A172 (cell line): Measurements from ENCODE around the gene TCF12. TPM values are rescaled to one million over a fixed set of nuclear protein-coding genes. Genes with fewer than 3 reads are reported as not detected.

Source experiments
- DNase-seq: peaks from one replicate; pipeline ENCODE4 v3.0.0-alpha.2; 2015; ENCODE audit warnings: low spot score
- total RNA-seq: library from RNA; depleted of rRNA; stranded (reverse); fragments of >200 nt; shearing (Covaris generic); gene quantifications from 2 replicates; pipeline ENCODE4 v1.2.3, GENCODE V29; 2014

TCF12 gene
- total RNA-seq, 1 experiment from 2014 or later: 133 TPM

GRCh38 chr15:57251941-57252340 is 333.5 kb downstream of the TCF12 start:
- peak; percentile 8 for DNase-seq

GRCh38 chr15:57253082-57253481 is 334.6 kb downstream of the TCF12 start:
- DNase-seq: no peak

DNA sequence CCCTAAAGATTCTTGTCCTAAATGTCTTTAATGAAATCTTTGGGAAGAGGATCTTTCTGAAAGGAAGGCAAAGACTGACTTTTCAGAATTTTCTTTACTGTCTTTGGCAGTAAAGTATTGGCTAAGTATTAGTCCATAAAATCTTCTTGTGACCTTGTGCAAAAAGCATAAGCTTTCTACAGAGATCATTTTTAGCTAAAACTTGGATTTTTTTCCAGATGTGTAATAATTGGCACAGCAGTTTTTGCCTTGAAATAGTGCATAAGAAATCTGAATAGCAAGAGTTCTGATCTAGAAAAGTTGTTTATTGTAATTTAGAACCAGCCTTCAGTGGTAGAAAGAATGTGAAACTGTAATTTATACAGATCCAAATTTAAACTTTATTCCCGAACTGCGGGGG is 335.1 kb downstream of the TCF12 start:
- DNase-seq: no peak

- DNase-seq: no peak
These were observed 337.4 kb downstream of the TCF12 start for GRCh38 chr15:57255751-57256341.

DNA sequence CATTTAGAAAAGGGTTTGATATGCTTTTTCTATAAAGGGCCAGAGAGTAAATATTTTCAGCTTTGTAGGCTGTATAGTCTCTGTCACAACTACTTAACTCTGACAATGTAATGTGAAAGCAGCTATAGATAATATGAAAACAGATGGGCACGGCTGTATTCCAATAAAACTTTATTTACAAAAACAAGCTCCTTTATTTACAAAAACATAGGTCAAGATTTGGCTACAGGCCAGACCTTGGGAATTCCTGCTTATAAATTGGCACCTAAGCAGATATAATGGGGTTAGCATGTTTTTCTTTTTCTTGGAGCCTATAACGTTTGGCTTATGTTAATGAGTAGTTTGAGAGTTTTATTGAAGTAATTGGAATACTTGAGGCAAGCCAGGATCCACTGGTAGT is 338.5 kb downstream of the TCF12 start:
- DNase-seq: no peak

GRCh38 chr15:57259568-57260040 is 341.2 kb downstream of the TCF12 start:
- no peak for DNase-seq

DNA sequence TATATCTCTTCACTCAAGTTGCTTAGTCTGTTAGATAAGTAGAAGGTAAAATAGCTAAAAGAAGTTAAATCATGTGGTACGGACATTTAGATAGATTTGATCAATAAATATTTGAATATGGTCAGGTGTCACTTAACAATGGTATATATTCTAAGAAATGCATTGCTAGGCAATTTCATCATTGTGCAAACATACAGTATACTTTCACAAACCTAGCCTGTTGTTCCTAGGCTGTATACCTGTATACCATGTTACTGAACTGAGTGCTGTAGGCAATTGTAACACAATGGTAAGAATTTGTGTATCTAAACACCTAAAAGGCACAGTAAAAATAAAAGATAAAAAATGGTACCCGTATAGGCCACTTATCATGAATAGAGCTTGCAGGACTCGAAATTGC is 345.1 kb downstream of the TCF12 start:
- DNase-seq: no peak

- DNase-seq: no peak
These were observed 354.4 kb downstream of the TCF12 start for GRCh38 chr15:57272771-57273357.

GRCh38 chr15:57273402-57273801 is 355.0 kb downstream of the TCF12 start:
- DNase-seq: no peak

GRCh38 chr15:57278439-57278838 is 360.0 kb downstream of the TCF12 start:
- no peak for DNase-seq

DNA sequence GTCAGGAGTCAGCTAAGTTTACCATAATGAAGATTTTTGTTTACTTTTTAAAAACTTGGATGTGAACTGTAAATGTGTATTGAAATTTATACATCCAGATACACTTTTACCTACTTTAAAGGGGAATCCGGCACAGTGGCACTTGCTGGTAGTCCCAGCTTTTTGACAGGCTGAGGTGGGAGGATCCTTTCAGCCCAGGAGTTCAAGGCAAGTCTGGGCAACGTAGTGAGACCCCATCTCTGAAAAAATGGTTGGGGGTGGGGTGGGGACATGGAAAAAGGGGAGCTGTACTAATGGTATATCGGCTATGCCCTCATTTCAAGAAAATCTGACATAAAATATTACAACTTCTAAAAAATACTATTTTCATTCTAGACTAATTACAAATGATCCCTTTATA is 362.0 kb downstream of the TCF12 start:
- no peak for DNase-seq

- no peak for DNase-seq
These were observed 362.9 kb downstream of the TCF12 start for GRCh38 chr15:57281321-57281720.

GRCh38 chr15:57282686-57283085 is 364.2 kb downstream of the TCF12 start:
- DNase-seq: no peak

GRCh38 chr15:57283774-57284503 is 365.5 kb downstream of the TCF12 start:
- DNase-seq: no peak

- DNase-seq: no peak
These were observed 366.1 kb downstream of the TCF12 start for GRCh38 chr15:57284535-57284934.

DNA sequence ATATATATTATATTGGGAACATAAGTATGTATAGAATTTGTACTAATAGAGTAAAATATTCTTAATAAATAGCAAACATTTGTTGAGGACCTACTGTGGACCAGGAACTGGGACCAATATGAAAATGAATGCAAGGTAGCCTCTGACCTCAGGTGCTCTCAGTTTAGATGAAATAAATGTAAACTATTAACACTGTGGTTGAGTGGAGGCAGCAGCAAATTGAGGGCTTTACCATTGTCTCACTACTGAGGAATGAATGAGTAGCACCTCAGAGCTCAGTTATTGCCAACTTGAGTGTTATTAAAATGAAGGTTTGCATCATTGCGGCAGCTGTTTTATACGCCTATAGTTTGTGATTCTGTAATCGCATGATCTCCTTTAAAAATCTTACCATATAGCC is 366.9 kb downstream of the TCF12 start:
- no peak for DNase-seq

- no peak for DNase-seq
These were observed 368.1 kb downstream of the TCF12 start for GRCh38 chr15:57286446-57287122.

GRCh38 chr15:57287123-57287521 is 368.7 kb downstream of the TCF12 start:
- DNase-seq: no peak

GRCh38 chr15:57288926-57289580 is 370.6 kb downstream of the TCF12 start:
- DNase-seq: no peak

DNA sequence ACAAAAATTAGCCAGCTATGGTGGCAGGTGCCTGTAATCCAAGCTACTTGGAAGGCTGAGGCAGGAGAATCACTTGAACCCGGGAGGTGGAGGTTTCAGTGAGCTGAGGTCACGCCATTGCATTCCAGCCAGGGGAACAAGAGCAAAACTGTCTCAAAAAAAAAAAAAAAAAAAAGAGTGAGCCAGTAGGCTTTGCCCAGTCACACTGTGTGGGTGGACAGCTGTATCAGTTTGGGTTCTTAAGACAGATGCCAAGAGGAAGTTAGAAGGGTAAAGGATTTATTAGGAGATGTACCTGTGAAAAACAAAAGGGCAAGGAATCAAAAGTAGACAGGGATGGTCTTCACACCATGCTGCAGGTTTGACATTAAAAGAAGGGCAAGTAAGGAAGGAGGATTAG is 371.7 kb downstream of the TCF12 start:
- DNase-seq: no peak

DNA sequence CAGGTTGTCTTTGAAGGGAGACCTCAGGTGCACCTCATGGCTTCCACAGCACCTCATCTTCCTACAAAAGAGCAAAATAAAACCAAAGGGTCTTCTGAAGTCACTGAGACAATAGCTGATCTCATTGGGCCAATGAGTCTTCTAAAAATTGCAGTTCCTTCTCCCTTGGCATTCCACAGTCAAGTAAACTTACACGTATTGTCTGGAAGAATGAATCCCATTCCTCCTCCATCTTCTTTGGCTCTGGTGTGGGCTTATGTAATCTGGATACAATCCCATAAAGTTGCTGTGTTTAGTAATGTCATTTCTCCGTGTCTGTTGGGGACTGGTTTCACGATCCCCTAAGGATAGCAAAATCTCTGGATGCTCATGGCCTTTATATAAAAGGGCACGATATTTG is 372.4 kb downstream of the TCF12 start:
- DNase-seq: no peak
